Measurements from ENCODE around the gene FEM1B.

FEM1B gene

GRCh38 chr15:68326711-68327354, 49.3 kb downstream of the FEM1B start:
- DNase-seq (ENCODE audit: low read depth): no peak

GRCh38 chr15:68328443-68328842, 50.9 kb downstream of the FEM1B start:
- no peak for DNase-seq (ENCODE audit: low read depth)

DNA sequence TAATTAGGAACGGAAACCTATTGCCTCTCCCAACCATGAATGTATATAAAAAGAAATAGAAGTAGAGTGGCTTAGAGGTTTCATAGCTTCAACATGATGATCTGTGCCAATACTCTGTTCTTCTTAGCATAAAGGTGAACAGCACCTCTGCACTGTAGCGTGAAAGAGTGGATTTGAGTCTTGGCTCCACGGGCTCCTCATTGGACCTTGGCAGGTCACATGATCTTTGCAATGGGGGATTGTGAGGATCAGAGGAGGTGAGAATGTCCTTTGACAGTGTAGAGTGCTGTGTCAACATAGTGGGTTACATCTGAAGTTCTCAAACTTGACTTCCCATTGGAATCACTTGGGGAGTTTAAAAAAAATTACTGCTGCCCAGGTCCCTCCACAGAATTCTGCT, 51.4 kb downstream of the FEM1B start:
- no peak for DNase-seq (ENCODE audit: low read depth)

GRCh38 chr15:68330416-68330815, 52.9 kb downstream of the FEM1B start:
- no peak for DNase-seq (ENCODE audit: low read depth)

DNA sequence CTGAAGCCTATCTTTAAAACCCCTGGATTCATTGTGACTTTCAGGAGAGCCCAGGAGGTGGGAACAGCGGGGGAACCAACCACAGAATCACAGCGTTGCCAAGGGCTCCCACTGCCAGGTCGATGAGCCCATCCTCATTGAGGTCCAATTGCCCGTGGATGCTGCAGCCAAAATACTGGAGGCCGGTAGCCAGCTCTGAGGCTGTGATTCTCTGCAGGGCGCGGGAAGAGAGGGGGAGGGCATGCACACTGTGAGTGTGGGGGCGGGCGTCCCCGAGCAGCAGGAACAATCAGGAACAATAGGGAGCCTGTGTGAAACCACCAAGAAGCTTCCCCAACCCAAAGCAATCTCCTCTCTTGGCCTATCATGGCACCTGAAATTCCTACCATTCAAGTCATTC, 53.4 kb downstream of the FEM1B start:
- no peak for DNase-seq (ENCODE audit: low read depth)

GRCh38 chr15:68332266-68332665, 54.7 kb downstream of the FEM1B start:
- no peak for DNase-seq (ENCODE audit: low read depth)

DNA sequence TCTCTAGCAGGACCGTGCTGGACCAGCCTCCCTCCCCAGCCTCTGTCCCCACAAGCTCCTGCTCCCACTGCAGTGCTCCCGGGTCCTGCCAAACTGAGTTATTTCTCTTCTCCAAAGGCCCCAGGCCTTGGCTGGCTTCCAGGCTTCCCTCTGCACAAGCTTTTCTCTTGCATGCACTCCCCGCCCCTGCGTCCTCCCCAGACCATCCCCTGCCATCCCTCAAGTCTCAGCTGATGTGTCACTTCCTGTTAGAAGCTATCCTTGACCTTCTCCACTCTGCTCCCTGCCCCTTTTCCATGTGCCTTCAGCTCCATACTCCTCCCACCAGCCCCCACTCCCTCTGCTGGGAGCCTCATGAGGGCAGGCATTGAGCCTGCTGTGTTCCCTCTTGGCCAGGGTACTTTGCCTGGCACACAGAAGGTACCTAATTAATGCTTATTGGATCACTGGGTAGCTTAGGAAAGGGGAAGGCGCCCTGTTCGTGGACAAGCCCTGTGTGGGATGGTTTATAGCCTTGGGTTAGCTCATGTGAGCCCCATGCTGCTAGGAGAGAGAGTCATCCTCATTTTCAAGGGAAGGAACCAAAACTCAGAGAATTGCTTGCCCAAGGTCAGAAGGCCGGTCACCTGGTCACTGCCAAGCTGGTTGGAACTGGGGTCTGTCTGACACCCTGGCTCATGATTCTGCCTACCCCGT, 56.4 kb downstream of the FEM1B start:
- peak; percentile 60 for DNase-seq (ENCODE audit: low read depth)

DNA sequence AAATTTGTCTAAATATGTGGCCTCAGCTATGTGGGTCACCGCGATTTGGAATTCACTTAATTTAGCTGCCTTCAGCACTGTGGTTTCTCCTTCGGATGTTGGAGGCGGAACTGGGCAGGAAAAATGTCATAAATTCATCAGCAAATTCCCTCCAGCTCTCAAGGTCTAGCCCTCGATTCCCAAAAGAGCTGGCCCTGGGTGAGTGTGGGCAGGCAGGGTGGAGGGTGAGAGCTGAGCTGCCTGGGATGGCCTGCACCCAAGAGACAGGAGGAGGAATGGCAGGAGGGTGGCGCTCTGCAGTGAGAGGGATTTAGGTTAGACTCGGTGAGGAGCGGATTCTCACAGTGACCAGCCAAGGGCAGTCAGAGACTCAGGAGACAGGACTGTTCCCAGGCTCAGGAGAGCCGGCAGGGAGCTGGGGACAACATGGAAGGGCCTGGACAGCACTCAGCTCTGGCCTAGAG, 57.1 kb downstream of the FEM1B start:
- DNase-seq (ENCODE audit: low read depth): peak; percentile 75

DNA sequence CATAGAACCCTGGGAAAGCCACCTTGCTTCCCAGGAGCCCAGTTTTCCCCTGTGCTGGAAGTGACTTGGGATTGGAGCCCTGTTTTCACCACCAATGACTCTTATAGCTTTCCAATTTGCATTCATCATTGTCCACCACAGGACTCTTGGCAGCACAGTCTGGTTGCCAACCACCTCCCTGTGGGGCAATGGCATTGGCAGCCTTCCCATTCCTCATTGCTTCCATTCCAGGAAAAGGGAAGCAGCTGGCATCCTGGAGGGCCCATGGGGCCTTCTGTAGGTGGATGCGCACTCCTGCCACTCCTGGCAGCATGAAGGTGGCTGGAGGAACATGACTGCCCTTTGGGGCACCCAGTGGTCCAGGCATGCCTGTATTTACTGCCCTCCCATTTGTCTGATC, 57.7 kb downstream of the FEM1B start:
- peak; percentile 21 for DNase-seq (ENCODE audit: low read depth)

DNA sequence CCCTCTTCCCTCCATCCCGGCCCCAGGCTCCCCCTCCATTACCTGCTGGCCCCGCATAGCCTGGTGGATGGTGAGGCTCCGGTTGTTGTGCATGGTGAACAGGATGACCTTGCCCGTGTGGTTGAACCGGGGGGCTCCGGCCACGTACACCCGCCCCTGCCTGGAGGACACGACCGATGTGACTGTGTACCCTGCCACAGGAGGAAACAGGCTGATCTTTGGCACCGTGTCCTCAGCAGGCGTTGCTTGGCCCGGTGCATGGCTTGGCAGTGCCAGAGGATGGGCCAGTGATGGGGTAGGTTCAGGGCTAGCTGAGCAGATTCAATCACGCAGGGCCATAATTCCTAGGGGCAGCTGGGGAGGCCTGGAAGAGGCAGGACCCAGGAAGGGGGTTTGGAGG, 58.1 kb downstream of the FEM1B start:
- DNase-seq (ENCODE audit: low read depth): no peak

DNA sequence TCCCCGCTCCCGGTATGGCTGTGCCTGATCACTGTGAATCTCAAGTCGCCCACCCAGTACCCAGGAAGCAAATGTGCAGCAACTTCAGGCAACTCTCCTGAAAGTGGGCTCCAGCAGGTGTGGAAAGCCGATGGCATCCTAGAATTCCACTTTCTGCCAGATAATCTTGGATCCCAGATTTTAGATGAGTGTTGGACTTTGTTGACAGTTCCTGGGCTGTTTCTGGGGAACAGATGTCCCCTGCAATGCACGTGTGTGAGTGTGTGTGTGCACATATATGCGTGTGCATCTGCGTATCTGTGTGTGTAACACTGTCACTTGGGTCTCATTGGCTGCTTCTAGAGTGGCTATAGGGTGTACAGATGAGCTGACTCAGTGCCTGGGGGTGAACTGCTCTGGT, 59.0 kb downstream of the FEM1B start:
- DNase-seq (ENCODE audit: low read depth): no peak

DNA sequence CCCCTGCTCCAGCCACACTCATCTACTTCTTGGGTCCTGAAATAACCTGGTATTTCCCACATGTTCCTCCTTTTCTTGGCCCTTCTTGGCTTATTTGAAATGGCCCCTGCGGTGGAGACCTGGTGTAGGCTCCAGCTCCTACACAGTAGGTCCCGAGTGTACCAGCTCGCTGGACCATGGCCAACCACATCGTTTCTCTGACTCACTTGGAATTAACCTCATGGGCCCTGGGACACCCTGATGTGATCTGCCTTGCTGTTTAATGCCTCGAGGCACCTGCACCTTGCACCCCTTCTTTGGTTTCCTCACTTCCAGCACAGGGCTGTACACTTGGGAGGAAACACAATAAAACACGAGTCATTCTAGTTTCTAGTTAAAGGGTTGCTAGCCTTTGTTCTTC, 60.3 kb downstream of the FEM1B start:
- no peak for DNase-seq (ENCODE audit: low read depth)

DNA sequence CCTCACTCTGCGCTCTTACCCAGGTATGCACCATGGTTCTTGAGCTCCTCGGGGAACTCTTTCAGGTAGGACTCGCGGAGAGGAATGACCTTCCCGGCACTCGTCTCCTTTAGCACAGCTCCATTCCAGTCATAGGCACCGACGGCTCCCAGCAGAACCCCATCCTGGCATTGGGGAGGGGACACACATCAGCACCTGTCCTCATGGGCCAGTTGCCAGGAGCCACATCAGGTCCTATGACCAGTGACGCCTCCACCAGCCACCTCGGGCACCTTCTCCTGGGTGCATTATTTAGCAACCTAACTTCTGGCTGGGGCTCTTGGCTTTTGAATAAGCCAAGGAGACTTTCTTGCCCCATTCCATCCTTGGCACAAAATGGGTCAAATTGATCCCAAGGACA, 61.9 kb downstream of the FEM1B start:
- DNase-seq (ENCODE audit: low read depth): no peak

DNA sequence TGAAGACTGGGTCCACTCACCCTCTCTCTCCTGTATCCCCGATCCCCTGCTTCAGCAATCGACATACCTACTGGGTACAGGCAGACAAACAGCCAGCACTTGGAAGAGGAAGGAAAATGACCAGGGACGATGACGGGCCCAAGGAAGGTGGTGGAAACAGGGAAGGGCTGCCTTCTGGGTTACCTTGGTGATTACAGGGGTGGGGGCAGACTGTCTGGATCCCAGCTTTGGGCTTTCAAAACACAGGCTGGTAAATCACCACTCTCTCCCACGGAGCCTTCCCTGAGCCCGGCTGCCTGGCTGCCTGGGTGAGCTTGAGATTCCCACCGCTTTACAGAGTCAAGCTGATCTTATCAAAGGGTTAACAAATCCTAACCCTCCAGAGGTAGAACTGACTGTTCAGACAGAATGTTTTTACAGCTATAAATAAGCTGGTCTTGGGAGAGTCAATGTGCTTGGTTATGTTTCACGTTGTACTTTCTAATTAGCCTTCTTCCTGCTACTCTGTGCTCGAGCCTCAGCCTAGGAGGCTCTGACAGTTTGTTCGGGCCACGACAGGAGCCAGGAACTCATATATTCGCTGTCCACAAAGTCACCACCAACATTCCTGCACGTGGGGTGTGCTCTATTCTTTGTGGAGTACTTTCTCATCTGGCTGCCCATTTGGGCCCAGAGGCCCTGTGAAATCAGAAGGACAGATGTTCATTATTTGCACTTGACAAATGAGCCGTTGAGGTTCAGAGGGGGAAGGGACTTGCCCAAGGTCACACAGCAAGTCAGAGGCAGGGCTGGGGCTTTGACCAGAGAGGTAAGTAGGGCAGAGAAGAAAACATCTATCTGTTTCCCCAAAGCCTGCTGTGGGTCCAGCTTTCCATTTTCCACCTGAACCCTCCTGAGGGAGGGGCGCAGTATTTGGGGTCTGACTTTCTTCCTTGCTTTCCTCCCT, 63.5 kb downstream of the FEM1B start:
- peak; percentile 84 for DNase-seq (ENCODE audit: low read depth)

DNA sequence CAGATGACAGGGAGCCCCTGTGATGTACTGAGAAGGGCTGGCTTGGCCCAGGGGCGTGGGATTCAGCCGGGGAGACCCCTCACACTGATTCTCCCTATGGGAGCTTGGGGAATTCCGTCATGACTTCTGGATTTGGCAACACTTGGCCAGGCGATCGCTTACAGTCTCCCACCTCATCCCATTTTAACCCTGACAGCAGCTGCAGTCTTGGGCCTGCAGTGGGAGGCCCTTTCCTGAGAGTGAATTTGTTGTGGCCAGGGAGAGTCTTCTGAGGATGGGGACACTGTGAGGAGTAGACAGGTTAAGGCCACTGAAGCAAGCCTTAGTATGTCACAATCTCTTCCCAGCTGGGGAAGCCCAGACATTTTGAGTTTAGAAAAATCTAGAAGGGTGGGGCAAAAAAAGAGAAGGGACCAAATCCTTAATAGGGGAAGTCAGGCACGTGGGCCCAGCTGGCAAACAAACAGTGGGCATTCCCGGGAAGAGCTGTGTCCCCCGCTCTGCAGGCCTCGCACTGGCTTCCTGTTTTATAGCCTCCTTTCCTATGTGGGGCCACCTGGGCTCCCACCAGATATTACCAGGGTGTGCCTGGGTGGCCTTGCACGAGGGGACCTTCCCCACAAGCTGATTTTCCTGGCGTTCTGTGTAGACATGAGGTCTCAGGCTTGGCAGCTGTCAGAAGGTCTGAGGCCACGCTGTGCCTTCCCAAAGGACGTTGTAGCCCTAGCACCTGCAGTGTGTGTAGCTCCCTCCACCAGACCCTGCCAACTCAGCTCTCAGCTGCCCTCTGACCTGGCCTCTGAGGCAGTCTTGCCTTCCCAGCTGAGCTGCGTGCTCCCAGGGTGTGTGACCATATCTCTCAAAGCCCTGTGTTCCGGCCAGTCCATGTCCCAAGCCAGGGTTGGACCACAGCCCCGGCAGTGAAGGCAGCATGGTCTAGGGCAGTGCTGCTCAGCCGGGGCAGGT, 64.5 kb downstream of the FEM1B start:
- peak; percentile 51 for DNase-seq (ENCODE audit: low read depth)

GRCh38 chr15:68343579-68344225, 66.2 kb downstream of the FEM1B start:
- DNase-seq (ENCODE audit: low read depth): no peak

DNA sequence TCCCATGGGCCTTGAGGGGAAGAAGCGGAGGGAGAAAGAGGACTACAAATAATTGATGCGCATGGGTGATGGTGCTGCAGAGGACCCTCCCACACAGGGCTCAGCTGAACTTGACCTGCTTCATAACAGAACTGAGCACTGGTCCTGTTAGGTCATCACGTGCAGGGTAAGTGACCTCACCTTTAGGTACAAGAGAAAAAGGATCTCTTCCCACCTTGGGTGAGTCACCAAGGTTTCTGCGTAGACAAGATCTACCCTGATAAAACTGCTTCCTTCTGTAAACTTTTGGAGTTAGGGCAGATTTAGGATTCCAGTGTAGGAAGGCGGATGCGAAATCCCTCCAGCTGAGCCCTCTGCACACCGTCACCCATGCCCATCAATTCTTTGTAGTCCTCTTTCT, 67.1 kb downstream of the FEM1B start:
- DNase-seq (ENCODE audit: low read depth): no peak
